ENCODE measurements around the gene ATXN7L2.
"Not testable (repeated sequence)": the region's sequence is repeated elsewhere in the genome, so short reads cannot be mapped to it uniquely, and the experiment has no call there.

Gene ATXN7L2

DNA sequence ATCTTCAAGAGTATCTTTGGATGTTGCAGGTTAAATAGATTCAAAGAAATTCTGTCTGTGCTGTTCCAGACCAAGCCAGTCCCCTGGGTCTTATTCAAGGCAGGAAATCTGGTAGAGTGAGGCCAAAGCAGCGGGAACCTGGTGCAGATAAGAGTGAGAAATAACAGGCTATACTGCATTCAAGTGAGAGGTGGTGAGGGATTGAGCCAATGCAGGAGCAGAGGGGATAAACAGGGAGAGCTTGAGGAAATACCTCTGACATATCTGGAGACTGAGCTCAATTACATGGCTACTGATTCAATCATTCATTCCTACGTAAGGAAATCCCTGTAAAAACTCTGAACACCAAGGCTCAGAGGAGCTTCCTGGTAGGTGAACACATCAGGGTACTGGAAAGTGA is 40.2 kb upstream of the ATXN7L2 start:
- peaks cover 98% of the 10 kb centered on the region for H3K27me3 ChIP-seq
- no peaks in the 10 kb centered on the region for H3K36me3 ChIP-seq
- TF ChIP-seq, protein P1, sequence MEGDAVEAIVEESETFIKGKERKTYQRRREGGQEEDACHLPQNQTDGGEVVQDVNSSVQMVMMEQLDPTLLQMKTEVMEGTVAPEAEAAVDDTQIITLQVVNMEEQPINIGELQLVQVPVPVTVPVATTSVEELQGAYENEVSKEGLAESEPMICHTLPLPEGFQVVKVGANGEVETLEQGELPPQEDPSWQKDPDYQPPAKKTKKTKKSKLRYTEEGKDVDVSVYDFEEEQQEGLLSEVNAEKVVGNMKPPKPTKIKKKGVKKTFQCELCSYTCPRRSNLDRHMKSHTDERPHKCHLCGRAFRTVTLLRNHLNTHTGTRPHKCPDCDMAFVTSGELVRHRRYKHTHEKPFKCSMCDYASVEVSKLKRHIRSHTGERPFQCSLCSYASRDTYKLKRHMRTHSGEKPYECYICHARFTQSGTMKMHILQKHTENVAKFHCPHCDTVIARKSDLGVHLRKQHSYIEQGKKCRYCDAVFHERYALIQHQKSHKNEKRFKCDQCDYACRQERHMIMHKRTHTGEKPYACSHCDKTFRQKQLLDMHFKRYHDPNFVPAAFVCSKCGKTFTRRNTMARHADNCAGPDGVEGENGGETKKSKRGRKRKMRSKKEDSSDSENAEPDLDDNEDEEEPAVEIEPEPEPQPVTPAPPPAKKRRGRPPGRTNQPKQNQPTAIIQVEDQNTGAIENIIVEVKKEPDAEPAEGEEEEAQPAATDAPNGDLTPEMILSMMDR (IDR thresholded peaks at IDR 0.05) = no peak
- H3K4me1 ChIP-seq (ENCODE audit: control insufficient read depth in 1 of 2, insufficient read depth in 1 of 2, low read depth in 1 of 2, low read length in 1 of 2) = no peaks in the 10 kb centered on the region
- no peak overlapping the region for H3K27ac ChIP-seq
- no peaks in the 10 kb centered on the region for H3K9me3 ChIP-seq
- H3K4me3 ChIP-seq (ENCODE audit: low read depth in 1 of 2, low read length in 1 of 2) = no peak overlapping the region

DNA sequence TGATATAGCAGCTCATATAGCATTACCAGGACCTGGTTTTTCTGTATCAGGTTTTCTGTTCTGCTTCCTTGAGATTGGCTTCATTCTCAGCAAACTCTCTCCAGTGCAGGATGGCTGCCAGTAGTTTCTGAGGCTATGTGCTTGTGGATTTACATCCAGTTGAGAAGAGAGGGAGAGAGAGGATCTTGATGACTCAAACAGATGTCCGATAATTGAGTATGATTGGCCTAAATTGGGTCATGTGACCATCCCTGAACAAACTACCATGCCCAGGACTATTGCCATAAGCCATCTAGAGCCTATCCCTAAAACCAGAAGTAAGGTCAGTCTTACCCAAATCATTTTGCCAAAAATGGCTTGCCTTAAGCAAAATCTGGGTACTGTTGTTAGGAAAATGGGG is 39.4 kb upstream of the ATXN7L2 start:
- Histone ChIP-seq H3K36me3 (no peaks in the 10 kb centered on the region), H3K27me3 (peaks cover 99% of the 10 kb centered on the region), H3K4me3 (ENCODE audit: low read depth in 1 of 2, low read length in 1 of 2) (no peak overlapping the region), H3K9me3 (no peaks in the 10 kb centered on the region), H3K27ac (no peak overlapping the region), H3K4me1 (ENCODE audit: control insufficient read depth in 1 of 2, insufficient read depth in 1 of 2, low read depth in 1 of 2, low read length in 1 of 2) (no peaks in the 10 kb centered on the region)
- TF ChIP-seq, protein P1 (IDR thresholded peaks at IDR 0.05) = no peak

DNA sequence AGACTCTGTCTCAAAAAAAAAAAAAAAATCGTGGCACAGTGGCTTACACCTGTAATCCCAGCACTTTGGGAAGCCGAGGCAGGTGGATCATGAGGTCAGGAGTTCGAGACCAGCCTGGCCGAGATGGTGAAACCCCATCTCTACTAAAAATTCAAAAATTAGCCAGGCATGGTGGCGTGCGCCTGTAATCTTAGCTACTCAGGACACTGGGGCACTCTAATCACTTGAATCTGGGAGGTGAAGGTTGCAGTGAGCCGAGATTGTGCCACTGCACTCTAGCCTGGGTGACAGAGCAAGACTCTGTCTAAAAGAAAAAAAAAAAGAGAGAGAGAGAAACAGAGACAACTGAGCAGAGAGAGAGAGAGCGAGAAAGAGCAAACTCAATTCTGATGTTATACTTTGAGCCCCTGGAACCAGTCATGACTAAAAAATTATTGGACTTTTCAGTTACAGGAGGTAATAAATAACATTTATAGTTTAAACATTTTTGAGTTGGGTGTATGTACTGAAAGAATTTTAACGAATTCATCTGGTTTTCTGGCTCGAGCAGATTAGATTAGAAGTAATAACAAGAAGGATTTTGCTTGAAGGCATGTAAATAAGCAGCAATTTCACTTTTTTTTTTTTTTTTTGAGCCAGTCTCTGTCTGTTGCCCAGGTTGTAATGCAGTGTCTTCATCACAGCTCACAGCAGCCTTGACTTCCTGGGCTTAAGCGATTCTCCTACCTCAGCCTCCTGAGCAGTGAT is 37.6 kb upstream of the ATXN7L2 start:
- H3K4me3 ChIP-seq (ENCODE audit: low read depth in 1 of 2, low read length in 1 of 2); H3K36me3 ChIP-seq; H3K4me1 ChIP-seq (ENCODE audit: control insufficient read depth in 1 of 2, insufficient read depth in 1 of 2, low read depth in 1 of 2, low read length in 1 of 2); H3K27ac ChIP-seq; H3K9me3 ChIP-seq: not testable (repeated sequence)
- H3K27me3 ChIP-seq = peaks cover 99% of the 10 kb centered on the region

DNA sequence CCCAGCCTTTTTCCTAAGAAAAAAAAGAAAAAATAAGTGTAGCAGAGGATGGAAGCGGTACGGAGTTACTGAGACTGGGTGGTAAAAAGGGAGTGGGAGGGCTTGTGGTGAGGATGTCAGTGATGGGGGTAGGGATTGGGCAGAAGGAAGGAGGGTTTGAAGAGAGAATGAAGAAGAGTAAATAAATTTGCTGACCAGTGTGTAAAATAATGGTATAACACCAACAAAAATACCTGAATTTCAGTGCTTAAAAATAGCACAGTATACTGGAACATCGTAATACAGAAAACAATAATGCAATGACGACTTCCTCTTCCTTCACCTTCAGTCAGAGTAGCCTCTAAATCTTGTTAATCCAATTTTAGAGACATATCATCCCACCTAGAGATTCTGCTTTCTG is 36.2 kb upstream of the ATXN7L2 start:
- Histone ChIP-seq H3K4me3 (ENCODE audit: low read depth in 1 of 2, low read length in 1 of 2) (no peak overlapping the region), H3K9me3 (no peaks in the 10 kb centered on the region), H3K36me3 (no peaks in the 10 kb centered on the region), H3K27ac (no peak overlapping the region), H3K4me1 (ENCODE audit: control insufficient read depth in 1 of 2, insufficient read depth in 1 of 2, low read depth in 1 of 2, low read length in 1 of 2) (no peaks in the 10 kb centered on the region), H3K27me3 (peaks cover 99% of the 10 kb centered on the region)
- TF ChIP-seq, protein P1 (IDR thresholded peaks at IDR 0.05) = no peak

DNA sequence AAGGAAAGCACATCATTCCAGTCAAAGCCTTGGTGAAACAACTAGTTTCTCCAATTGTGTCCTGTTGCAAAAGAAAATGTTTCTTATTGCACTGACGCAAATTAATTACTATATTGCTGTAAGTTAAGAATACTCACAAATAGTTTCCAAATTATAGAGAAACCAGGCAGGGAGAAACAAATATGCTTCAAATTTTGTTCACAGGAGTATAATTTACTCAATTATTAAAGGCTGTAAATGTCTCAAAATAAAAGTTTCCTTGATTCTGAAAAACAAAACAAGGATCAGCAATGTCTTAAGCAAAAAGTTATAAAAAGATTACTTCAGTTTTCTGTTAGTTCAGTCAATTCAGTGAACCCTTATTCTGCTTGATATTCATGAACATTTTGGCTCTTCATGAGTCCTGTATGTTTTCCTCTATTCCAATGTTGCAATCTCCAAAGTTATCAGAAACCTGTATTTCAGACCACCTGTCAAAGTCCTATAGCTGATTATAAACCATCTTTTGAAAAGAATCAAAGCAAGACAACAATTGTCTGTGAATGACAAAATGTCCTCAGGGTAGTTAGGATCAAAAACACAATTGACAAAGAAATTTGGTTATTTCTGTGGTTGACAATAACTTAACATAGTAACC is 29.1 kb upstream of the ATXN7L2 start:
- Histone ChIP-seq H3K27ac (no peak overlapping the region), H3K4me1 (ENCODE audit: control insufficient read depth in 1 of 2, insufficient read depth in 1 of 2, low read depth in 1 of 2, low read length in 1 of 2) (no peaks in the 10 kb centered on the region), H3K27me3 (peaks cover 95% of the 10 kb centered on the region), H3K9me3 (no peaks in the 10 kb centered on the region), H3K4me3 (ENCODE audit: low read depth in 1 of 2, low read length in 1 of 2) (no peak overlapping the region), H3K36me3 (no peaks in the 10 kb centered on the region)
- TF ChIP-seq, protein P1 (IDR thresholded peaks at IDR 0.05) = no peak

DNA sequence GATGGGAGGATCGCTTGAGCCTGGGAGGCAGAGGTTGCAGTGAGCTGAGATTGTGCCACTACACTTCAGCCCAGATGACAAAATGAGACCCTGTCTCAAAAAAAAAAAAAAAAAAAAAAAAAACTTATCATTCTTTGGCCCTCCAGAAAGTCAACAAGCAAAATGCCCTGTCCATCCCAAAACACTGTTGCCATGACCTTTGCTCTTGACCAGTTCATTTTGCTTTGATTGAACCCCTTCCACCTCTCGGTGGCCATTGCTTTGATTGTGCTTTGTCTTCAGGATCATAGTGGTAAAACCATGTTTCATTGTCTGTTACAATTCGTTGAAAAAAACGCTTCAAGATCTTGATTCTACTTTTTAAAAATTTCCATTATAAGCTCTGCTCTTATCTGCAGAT is 25.9 kb upstream of the ATXN7L2 start:
- Histone ChIP-seq H3K27me3 (peaks cover 95% of the 10 kb centered on the region), H3K36me3 (no peaks in the 10 kb centered on the region), H3K9me3 (no peaks in the 10 kb centered on the region), H3K4me3 (ENCODE audit: low read depth in 1 of 2, low read length in 1 of 2) (no peak overlapping the region), H3K27ac (no peak overlapping the region), H3K4me1 (ENCODE audit: control insufficient read depth in 1 of 2, insufficient read depth in 1 of 2, low read depth in 1 of 2, low read length in 1 of 2) (no peaks in the 10 kb centered on the region)
- TF ChIP-seq, protein P1 (IDR thresholded peaks at IDR 0.05) = no peak
